ENCODE measurements around the gene LRRC3C. TPM values are rescaled to one million over a fixed set of nuclear protein-coding genes. Genes with fewer than 3 reads are reported as not detected.
"Not testable (repeated sequence)": the region's sequence is repeated elsewhere in the genome, so short reads cannot be mapped to it uniquely, and the experiment has no call there.

The LRRC3C gene
- total and polyA plus RNA-seq, 8 donors: not detected

- no peak overlapping the region for H3K27ac ChIP-seq
- no peaks in the 10 kb centered on the region for H3K36me3 ChIP-seq
- no peak overlapping the region for H3K4me3 ChIP-seq
- intact Hi-C loops (cut with DNase I): no loop called here
- no peak for DNase-seq
- no peaks in the 10 kb centered on the region for H3K27me3 ChIP-seq
- no peak for TF ChIP-seq CTCF (IDR thresholded peaks at IDR 0.05)
- peaks cover 0 to 3% (median 0%) of the 10 kb centered on the region in 3 donors for H3K4me1 ChIP-seq
- no peak for ATAC-seq
- WGBS, 2 donors: 80 to 83% methylated on average over 15 of the region's 15 CpGs
- no peaks in the 10 kb centered on the region for H3K9me3 ChIP-seq
- no peak for FAIRE-seq
Measured at GRCh38 chr17:39946551-39947330, 19.2 kb downstream of the LRRC3C start.

- ATAC-seq; H3K4me3 ChIP-seq; intact Hi-C loops (cut with DNase I); DNase-seq; H3K27me3 ChIP-seq; H3K36me3 ChIP-seq; H3K9me3 ChIP-seq; H3K27ac ChIP-seq; FAIRE-seq; H3K4me1 ChIP-seq: not testable (repeated sequence)
- WGBS, 2 donors: 85 to 97% methylated on average over 5 of the region's 5 CpGs
Measured at GRCh38 chr17:39948489-39948828, 20.9 kb downstream of the LRRC3C start.

GRCh38 chr17:39949028-39949427 is 21.5 kb downstream of the LRRC3C start:
- H3K36me3 ChIP-seq: no peaks in the 10 kb centered on the region
- H3K4me1 ChIP-seq: peaks cover 0 to 6% (median 3%) of the 10 kb centered on the region in 3 donors
- TF ChIP-seq CTCF (IDR thresholded peaks at IDR 0.05): no peak
- H3K27me3 ChIP-seq: no peaks in the 10 kb centered on the region
- FAIRE-seq (no peak), ATAC-seq (no peak), DNase-seq (no peak)
- H3K27ac ChIP-seq: peak overlapping the region in 1 of 4 donors; percentile 28
- H3K9me3 ChIP-seq: no peaks in the 10 kb centered on the region
- intact Hi-C loops (cut with DNase I): no loop called here
- WGBS, 2 donors: 77 to 90% methylated on average over 2 of the region's 2 CpGs
- no peak overlapping the region for H3K4me3 ChIP-seq

- FAIRE-seq (no peak), DNase-seq (peak in 4 of 6 donors; percentile 26 to 54 (median 34)), ATAC-seq (no peak)
- Histone ChIP-seq H3K4me3 (no peak overlapping the region), H3K4me1 (peaks cover 0 to 6% (median 3%) of the 10 kb centered on the region in 3 donors), H3K9me3 (no peaks in the 10 kb centered on the region), H3K36me3 (no peaks in the 10 kb centered on the region), H3K27me3 (no peaks in the 10 kb centered on the region), H3K27ac (no peak overlapping the region)
- TF ChIP-seq CTCF (IDR thresholded peaks at IDR 0.05): no peak
- WGBS, 2 donors: 36 to 37% methylated on average over 5 of the region's 5 CpGs
- intact Hi-C loops (cut with DNase I): no loop called here
Measured at GRCh38 chr17:39950871-39951348, 23.4 kb downstream of the LRRC3C start.

- intact Hi-C loops (cut with DNase I): no loop called here
- FAIRE-seq (no peak), ATAC-seq (no peak), DNase-seq (peak in 3 of 6 donors; percentile 42 to 57 (median 43))
- Histone ChIP-seq H3K4me1 (peaks cover 0 to 6% (median 3%) of the 10 kb centered on the region in 3 donors), H3K27ac (no peak overlapping the region), H3K27me3 (no peaks in the 10 kb centered on the region), H3K4me3 (peak overlapping the region in 2 of 4 donors; percentile 23 to 38), H3K9me3 (no peaks in the 10 kb centered on the region), H3K36me3 (no peaks in the 10 kb centered on the region)
- TF ChIP-seq CTCF (IDR thresholded peaks at IDR 0.05): no peak
- 62 to 64% methylated on average over 22 of the region's 22 CpGs for WGBS, 2 donors
Measured at GRCh38 chr17:39951924-39952679, 24.6 kb downstream of the LRRC3C start.
